Activated CD4-positive, alpha-beta T cell treated with anti-CD3 and anti-CD28 coated beads for 24 hours (primary cell): ENCODE measurements around the gene XYLT1.

Experiments
- DNase-seq, 2 donors: peaks; one replicate each; pipeline ENCODE4 v3.0.0-alpha.2; 2020; ENCODE audit warnings: low read depth in 2 of 2

Gene XYLT1

GRCh38 chr16:17193566-17194100 is 277.1 kb downstream of the XYLT1 start:
- DNase-seq: no peak

DNA sequence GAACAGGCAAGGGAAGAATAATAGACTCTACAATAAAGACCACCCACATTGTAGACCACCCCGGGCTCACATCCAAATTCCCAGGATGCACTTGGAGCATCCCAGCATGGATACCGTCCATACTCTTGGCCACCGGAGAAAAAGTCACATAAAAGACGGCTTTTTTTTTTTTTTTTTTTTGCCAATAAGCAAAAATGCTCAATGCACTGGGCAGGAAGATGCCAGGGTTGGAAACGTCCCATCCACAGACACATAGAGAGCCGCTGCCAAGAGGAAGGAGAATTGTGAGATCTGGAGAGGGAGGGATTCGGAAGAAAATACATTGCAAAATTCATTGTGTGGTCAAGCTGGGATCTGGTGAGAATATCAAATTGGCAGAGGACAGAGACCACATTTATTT is 286.7 kb downstream of the XYLT1 start:
- no peak for DNase-seq

- DNase-seq: no peak
Measured at GRCh38 chr16:17177959-17178905, 292.5 kb downstream of the XYLT1 start.

- no peak for DNase-seq
Measured at GRCh38 chr16:17177242-17177958, 293.4 kb downstream of the XYLT1 start.

- no peak for DNase-seq
Measured at GRCh38 chr16:17176199-17176598, 294.6 kb downstream of the XYLT1 start.

- no peak for DNase-seq
Measured at GRCh38 chr16:17173281-17173680, 297.5 kb downstream of the XYLT1 start.

DNA sequence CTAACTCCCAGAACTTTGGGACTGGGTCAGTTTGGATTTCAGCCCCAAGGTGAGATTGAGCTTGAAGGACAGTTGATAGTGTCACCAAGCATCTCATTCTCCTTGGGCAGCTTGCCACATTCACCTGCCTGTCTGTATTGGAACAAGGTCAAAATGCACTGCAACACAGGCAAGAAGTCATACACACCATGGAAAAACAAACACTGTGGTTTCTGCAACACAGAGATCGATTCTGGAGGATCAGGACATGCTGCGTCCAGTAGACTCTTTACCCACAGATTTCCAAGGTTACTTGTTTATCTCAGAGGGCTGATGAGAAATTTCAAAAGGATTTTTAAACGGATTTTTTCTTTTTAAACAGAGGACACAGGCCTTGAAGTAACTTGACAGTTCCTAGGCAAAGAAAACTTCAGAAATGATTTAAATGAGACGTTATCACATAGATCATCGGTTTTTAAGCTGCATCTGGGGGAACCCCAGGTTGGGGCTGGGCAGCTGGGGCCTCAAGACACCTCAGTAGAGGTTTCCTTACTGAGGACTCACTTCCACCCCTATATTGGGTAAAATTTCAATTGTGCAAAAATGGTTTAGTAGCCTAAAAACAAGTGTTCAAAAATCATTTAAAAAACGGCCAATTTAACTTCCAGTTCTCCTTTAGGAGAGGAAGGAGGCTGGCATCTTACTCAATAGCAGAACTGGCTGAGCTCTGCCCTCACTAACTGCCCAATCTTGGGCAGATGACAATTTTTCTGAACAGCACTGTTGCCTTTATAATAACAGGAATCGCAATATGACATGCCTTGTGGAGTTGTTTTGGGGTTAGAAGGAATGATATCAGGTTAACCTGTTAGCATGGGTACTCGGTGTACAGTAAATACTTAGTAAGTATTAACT is 299.3 kb downstream of the XYLT1 start:
- DNase-seq: no peak

- DNase-seq: no peak
Measured at GRCh38 chr16:17170435-17170834, 300.3 kb downstream of the XYLT1 start.

DNA sequence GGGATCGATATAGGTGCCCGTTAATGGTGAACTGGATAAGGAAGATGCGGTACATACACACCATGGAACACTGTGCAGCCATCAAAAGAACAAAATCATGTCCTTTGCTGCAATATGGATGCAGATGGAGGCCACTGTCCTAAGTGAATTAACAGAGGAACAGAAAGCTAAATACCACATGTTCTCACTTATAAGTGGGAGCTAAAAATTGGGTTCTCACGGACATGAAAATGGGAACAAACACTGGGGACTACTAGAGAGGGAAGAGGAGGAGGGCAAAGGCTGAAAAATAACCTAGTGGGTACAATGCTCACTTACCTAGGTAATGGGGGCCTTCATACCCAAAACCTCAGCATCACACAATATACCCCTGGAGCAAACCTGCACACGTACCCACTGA is 302.6 kb downstream of the XYLT1 start:
- DNase-seq: no peak

DNA sequence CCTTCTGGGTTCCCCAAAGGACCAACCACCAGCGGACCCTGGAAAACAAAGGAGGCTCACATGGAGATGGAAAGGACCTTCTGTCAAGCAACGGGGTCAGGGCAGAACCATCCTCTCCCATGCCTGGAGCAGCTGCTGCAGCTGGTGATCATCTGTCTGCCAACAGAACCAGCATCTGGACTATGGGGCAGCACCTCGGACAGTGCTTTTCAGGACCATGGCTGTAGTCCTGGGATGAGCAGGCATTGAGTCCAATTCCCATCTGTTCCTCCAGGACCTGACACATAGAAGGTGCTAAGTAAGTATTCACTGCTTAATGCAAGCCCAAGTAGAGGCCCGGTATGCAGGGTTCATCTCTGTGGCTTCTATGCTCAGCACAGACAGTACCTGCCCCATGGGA is 304.7 kb downstream of the XYLT1 start:
- DNase-seq: no peak

GRCh38 chr16:17162560-17162959 is 308.2 kb downstream of the XYLT1 start:
- DNase-seq: no peak

- DNase-seq: no peak
Measured at GRCh38 chr16:17160920-17161431, 309.8 kb downstream of the XYLT1 start.

DNA sequence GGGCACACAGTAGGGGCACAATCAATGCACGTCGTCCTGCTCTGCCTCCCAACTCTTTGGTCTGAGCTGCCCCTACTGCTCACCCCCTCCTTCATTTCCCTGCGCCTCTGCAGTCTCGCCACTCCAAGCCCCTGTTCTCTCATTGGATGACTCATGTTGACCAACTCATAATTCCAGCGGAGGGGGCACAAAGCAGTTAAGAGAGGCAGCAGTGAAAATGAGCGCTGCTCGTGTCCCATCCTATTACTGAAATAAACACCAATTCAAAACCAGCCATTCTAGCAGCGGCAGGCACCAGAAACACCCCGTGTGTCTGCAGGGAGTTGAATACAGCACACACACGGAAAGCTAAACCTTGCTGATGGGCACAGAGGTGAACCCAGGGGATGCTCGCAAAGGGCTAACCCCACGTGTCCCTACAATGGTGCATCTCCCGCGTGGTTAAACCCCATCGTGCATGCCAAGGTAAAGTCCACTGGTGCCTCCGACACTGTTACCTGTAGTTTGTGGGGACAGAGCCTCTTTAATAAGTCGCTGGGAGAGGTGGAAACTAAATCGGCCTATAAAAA is 310.4 kb downstream of the XYLT1 start:
- no peak for DNase-seq

DNA sequence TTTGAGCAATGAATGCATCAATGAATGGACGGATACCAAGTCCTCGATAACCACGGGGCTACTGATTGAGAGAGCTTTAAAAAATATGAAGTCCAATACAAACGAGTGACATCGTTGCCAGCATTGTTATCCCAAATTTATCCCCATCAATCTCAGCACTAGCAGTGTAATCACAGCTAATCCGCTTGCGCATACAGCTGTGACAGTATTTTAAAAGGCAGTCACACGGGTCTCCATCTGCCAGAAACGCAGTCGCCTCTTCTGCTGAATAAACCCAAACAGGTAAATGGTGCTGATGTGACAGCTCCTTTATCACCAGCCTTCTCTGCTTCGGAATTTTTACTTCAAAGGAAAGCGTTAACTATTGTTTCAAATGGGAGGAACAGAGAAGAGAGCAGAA is 311.1 kb downstream of the XYLT1 start:
- no peak for DNase-seq

- no peak for DNase-seq
Measured at GRCh38 chr16:17155936-17156335, 314.8 kb downstream of the XYLT1 start.

DNA sequence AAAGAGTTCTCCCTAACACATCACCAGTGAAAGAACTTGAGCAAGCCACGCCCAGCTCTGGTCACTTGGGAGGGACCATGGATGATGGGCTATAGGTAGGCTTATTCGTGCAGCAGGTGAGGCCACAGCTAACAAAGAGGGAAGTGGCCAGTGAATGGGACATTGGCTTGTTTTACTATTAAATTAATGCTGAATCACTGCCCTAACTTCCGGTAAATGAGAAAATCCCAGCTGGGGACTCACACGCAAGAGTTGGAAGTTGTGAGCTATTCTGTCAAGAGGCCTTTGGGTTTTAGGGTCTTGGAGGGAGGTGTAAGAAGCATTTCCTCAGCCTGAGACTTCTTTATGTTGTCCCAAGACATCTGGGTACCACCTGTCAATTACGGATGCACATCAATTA is 315.3 kb downstream of the XYLT1 start:
- DNase-seq: no peak

DNA sequence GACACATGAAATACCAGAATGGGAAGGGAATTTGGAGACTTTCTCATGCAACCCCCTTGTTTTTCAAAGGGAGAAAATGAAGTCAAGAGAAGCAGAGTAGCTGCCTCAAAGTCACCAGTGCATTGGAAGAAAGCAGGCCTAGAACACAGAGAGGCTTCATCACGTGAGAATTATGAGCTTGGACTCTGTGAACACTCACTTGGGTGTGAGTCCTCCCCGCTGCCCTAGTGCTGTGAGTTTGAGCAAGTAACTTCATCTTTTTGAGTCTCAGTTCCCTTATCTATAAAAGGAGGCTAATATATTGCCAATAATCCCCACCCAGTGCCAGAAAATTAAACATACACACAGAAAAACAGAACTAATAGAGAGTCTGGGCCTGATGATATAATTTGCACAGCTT is 315.8 kb downstream of the XYLT1 start:
- DNase-seq: no peak

DNA sequence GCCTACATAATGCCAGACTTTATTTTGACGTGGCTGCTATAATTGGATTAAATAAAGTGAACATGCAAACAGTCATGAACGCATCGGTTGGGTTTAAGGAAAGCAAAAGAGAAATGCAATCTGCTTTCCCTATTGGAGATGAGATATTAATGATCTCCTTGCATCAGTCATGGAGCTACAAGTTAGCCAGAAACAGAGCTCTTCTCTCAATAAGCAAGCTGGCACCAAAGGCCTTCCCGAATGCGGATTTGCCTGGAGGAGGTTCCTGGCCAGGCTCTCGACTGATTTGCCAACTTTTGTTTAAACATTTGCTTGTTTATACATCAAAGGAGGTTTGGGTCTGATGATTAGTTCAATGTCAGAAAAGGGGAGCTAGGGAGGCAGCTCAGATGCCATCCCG is 318.4 kb downstream of the XYLT1 start:
- DNase-seq: no peak

DNA sequence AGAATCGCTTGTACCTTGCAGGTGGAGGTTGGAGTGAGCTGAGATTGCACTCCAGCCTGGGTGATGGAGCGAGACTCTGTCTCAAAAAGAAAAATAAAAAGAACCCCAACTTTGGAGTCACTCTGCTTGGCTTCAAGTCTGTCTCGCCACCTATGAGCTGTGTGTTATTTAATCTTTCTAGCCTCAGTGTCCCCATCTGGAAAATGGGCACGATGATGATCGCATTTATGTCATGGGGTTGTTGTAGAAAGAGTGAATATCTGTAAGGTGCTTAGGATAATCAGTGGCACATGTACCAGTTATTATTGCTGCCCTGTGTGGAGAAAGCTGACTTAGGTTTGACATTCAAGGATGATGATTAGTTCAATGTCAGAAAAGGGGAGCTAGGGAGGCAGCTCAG is 319.4 kb downstream of the XYLT1 start:
- DNase-seq: no peak

- no peak for DNase-seq
Measured at GRCh38 chr16:17149904-17150483, 320.8 kb downstream of the XYLT1 start.

- DNase-seq: no peak
Measured at GRCh38 chr16:17147942-17148341, 322.8 kb downstream of the XYLT1 start.
